ENCODE results near the gene SLC12A5.

Gene SLC12A5

DNA sequence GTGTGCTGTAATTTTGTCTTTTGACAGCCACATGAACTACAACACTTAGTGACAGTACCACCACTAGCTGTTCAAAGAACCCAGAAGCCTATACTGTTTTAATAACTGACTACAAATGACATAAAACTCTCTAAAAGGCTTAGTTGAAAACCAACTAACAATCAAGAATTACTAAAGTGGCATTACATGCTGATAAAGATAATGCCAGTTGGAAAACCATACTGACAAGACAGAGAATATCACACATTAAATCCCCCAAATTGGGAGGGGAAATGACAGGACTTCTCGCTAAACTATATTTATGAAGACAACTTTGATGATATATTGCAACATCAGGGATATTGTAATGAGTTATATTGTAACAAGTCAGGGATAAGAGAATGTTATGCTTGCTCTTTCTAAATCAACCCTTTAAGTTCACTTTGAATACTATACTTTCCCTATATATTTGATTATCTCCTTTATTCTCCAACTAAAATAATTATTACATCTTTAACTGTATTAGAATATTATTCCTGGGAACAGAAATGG, 54.6 kb downstream of the SLC12A5 start:
- no peak overlapping the region for H3K4me3 ChIP-seq (ENCODE audit: low read depth, low read length)
- DNase-seq (ENCODE audit: low read depth): no peak
- TF ChIP-seq, protein P1, sequence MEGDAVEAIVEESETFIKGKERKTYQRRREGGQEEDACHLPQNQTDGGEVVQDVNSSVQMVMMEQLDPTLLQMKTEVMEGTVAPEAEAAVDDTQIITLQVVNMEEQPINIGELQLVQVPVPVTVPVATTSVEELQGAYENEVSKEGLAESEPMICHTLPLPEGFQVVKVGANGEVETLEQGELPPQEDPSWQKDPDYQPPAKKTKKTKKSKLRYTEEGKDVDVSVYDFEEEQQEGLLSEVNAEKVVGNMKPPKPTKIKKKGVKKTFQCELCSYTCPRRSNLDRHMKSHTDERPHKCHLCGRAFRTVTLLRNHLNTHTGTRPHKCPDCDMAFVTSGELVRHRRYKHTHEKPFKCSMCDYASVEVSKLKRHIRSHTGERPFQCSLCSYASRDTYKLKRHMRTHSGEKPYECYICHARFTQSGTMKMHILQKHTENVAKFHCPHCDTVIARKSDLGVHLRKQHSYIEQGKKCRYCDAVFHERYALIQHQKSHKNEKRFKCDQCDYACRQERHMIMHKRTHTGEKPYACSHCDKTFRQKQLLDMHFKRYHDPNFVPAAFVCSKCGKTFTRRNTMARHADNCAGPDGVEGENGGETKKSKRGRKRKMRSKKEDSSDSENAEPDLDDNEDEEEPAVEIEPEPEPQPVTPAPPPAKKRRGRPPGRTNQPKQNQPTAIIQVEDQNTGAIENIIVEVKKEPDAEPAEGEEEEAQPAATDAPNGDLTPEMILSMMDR (IDR thresholded peaks at IDR 0.05; ENCODE audit: low read depth, low read length, missing control alignments): no peak

DNA sequence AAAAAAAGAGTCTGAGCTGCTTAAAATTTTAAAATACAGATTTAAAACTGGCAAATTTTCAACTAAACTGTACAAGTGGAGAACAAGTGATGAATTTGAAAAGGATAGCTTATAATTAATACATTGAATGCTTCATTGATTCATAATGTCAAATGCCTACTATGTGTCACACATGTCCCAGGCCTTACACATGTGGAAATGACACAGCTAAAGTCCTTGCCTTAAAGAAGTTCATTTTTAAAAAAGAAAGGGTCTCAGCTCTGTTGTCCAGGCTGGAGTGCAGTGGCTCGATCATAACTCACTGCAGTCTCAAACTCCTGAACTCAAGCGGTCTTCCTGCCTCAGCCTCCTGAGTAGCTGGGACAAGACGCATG, 55.8 kb downstream of the SLC12A5 start:
- H3K4me3 ChIP-seq (ENCODE audit: low read depth, low read length): no peak overlapping the region
- no peak for DNase-seq (ENCODE audit: low read depth)
- TF ChIP-seq, protein P1 (IDR thresholded peaks at IDR 0.05; ENCODE audit: low read depth, low read length, missing control alignments): no peak

DNA sequence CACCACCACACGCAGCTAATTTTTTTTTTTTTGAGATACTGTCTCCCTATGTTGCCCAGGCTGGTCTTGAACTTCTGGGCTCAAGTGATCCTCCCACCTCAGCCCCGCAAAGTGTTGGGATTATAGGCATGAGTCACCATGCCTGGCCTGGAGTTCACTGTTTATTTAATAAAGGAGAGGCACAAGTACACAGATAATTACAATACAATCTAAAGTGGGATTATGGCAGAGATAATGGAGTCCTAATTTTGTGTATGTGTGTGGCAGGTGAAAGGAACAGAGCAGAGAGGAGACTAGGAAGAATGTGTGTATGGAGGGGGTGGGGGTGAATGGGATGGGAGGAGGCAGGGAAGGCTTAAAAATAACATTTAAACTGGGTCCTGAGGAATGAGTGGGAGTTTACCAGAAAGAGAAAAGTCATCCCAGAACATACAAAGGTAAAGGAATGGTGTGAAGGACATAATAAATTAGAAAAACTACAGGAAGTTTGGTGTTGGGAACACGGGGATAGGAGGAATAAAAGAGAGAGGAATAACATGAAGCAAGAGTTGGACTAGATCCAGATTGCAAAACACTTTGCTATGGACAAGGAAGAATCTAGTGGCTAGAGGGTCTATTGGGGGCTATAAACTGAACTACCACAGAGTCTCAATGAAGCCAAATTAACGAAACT, 56.3 kb downstream of the SLC12A5 start:
- TF ChIP-seq, protein P1 (IDR thresholded peaks at IDR 0.05; ENCODE audit: low read depth, low read length, missing control alignments): no peak
- DNase-seq (ENCODE audit: low read depth): no peak
- H3K4me3 ChIP-seq (ENCODE audit: low read depth, low read length): no peak overlapping the region

DNA sequence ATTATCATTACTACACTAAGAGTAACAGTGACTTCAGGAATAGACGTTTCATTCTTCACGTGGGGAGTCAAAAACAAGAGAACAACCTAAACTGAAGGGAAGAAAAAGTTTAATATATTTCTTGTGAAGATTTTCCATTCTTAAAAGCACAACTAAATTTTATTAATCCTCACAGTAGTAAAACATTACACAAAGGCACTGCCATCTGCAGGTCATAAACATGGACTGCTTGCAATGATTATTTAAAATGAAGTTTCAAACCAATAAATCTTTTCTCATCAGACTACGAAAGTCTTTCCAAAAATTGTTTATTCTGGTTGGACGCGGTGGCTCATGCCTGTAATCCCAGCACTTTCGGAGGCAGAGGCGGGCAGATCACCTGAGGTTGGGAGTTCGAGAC, 58.1 kb downstream of the SLC12A5 start:
- DNase-seq (ENCODE audit: low read depth): no peak
- TF ChIP-seq, protein P1 (IDR thresholded peaks at IDR 0.05; ENCODE audit: low read depth, low read length, missing control alignments): peak; percentile 27
- H3K4me3 ChIP-seq (ENCODE audit: low read depth, low read length): no peak overlapping the region; the same call in 1 of the 2 replicates

DNA sequence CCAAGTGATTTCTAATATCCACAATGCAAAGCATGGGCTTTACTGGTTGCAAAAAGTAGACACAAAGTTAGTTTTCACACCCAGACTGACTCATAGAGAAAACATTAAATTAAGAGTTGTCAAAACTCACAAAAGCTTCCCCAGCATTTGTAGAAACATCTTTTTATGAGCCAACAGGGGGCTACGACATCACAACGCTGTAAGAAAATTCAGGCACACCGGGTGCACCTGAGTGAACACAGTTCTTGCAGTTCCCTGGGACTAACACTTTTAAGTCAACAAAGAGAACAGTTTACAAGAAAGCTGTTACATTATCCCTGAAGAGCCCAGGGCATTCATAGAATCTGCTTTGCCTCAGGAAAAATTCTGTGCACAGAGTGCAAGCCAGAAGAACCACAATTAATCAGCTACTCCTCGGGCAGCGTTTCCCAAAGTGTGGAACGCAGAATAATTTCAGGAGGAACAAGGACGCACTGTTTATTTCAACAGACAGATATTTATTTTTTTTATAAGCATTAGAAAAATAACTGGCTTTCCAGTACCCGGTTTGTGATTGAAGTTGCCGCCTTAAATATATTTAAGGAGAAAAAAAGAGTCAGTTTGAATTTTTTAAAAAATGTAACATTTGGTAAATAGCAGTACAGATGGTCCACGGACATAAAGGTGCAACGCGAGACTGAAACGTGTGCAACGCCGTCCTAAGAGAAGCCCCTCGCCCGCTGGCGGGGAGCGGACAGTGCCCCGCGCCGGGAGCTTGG, 59.6 kb downstream of the SLC12A5 start:
- no peak for DNase-seq (ENCODE audit: low read depth)
- peak overlapping the region; percentile 57 for H3K4me3 ChIP-seq (ENCODE audit: low read depth, low read length)
- TF ChIP-seq, protein P1 (IDR thresholded peaks at IDR 0.05; ENCODE audit: low read depth, low read length, missing control alignments): no peak

DNA sequence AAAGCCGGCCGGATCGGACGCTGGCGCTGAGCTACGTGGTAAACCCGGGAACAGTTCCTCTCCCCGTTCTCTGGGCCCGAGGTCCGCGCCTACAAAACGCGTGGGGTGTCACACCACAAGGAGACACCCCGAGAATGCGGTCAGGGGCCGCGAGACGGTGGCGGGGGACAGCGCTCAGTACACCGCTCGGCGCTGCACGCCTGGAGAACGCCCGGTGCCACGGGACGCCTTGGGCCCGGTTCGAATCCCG, 60.1 kb downstream of the SLC12A5 start:
- DNase-seq (ENCODE audit: low read depth): no peak
- H3K4me3 ChIP-seq (ENCODE audit: low read depth, low read length): peak overlapping the region; percentile 57
- TF ChIP-seq, protein P1 (IDR thresholded peaks at IDR 0.05; ENCODE audit: low read depth, low read length, missing control alignments): no peak
